HG03439 (cell line): ENCODE measurements around the gene RRP9.
"Not testable (repeated sequence)": the region's sequence is repeated elsewhere in the genome, so short reads cannot be mapped to it uniquely, and the experiment has no call there.

Experiments used
- ATAC-seq: cut with Tn5 transposase; IDR thresholded peaks from one replicate; pipeline ENCODE4 v1.9.1; 2021; ENCODE audit warnings: mild to moderate bottlenecking, moderate library complexity; ENCODE audit not compliant: unreplicated experiment

Gene RRP9

GRCh38 chr3:51916418-51916817, 25.3 kb downstream of the RRP9 start:
- no peak for ATAC-seq

- ATAC-seq: no peak
Measured at GRCh38 chr3:51908026-51908425, 33.7 kb downstream of the RRP9 start.

- ATAC-seq: no peak
Measured at GRCh38 chr3:51904034-51904823, 37.5 kb downstream of the RRP9 start.

- ATAC-seq: not testable (repeated sequence)
Measured at GRCh38 chr3:51902361-51902760, 39.3 kb downstream of the RRP9 start.

GRCh38 chr3:51900043-51900442, 41.7 kb downstream of the RRP9 start:
- ATAC-seq: not testable (repeated sequence)

GRCh38 chr3:51897391-51897790, 44.3 kb downstream of the RRP9 start:
- ATAC-seq: no peak

GRCh38 chr3:51896607-51897305, 44.9 kb downstream of the RRP9 start:
- no peak for ATAC-seq

- no peak for ATAC-seq
Measured at GRCh38 chr3:51894939-51895338, 46.8 kb downstream of the RRP9 start.

GRCh38 chr3:51894391-51894790, 47.3 kb downstream of the RRP9 start:
- ATAC-seq: no peak

- ATAC-seq: no peak
Measured at GRCh38 chr3:51891242-51892039, 50.3 kb downstream of the RRP9 start.

GRCh38 chr3:51888463-51889105, 53.1 kb downstream of the RRP9 start:
- no peak for ATAC-seq

- no peak for ATAC-seq
Measured at GRCh38 chr3:51887620-51888019, 54.1 kb downstream of the RRP9 start.

- no peak for ATAC-seq
Measured at GRCh38 chr3:51886447-51886846, 55.3 kb downstream of the RRP9 start.
